Stimulated activated CD4-positive, alpha-beta T cell treated with anti-CD3 and anti-CD28 coated beads, Interleukin-15, amount 100 ng/mL, for 24 hours (primary cell): ENCODE data around the gene PREX1.
A peak's percentile ranks its signal among the peaks of the same experiment; 100 is the strongest.

Experiments used
- DNase-seq: peaks from one replicate; pipeline ENCODE4 v3.0.0-alpha.2; 2020

PREX1 gene

DNA sequence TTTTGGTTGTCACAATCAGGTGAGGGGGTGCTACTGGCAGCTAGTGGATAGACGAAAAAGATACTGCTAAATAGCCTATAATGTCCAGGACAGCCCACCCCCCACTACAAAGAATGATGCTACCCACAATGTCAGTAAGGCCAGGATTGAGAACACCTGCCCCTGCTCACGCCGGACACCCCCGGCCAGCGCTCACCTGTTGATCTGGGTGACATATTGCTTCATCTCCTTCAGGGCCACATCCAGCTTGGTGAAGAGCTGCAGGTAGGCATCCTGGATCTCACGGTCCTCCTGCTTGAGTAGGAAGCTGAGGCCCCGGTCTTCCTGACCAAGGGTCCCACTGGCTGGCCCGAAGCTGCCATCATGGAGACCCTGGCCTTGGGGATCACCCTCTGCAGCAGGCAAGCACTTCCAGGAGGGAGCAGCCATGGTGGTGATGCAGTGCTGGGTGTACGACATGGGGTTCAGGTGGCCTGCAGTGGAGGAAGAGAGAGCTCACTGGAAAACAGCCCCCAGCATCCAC is 178.6 kb downstream of the PREX1 start:
- no peak for DNase-seq

- no peak for DNase-seq
Observed at GRCh38 chr20:48648482-48649051, 179.2 kb downstream of the PREX1 start.

- no peak for DNase-seq
Observed at GRCh38 chr20:48647858-48648257, 179.9 kb downstream of the PREX1 start.

DNA sequence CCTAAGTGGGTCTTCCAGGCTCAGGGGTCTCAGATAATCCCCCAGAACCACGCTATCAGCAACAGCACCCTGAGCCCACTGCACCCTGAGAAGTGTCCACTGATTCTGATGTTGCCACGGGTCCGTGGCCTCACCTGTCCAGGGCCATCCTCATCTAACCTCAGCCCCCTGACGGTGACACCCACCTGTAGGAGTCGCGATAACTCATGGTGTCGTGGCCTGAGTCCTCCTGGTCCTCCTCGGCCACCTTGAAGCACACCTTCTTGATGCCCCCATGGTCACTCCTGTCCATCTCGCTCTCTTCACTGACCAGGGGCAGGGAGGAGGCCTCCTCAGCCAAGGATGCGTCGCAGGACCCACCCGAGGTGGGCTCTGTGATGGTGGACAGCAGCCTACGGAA is 182.1 kb downstream of the PREX1 start:
- DNase-seq, result no peak

DNA sequence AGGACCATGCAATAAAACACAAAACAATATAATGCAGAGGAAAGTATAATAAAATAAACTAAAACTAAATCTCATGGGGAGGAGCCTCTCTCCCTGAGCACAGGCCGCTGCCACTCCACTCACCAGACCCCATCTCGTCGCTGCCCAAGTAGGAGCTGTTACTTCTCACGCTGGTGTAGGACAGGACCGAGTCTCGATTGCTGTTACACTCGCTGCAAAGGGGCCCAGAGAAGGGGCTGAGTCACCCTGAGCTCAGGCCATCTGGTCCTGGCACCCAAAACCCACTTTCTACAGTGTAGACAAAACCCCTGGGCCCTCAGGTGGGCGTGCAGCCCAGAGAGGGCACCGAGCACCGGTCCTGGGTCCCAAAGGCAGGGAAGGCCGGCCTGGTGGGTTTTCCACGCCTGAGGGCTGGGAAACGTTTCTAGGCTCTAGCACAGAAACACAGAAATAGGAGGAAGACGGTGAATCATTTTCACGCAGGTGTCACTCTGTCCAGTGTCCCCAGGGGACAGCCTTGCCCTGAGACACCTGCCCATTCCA is 183.4 kb downstream of the PREX1 start:
- no peak for DNase-seq

- no peak for DNase-seq
Observed at GRCh38 chr20:48642105-48642880, 185.5 kb downstream of the PREX1 start.

DNA sequence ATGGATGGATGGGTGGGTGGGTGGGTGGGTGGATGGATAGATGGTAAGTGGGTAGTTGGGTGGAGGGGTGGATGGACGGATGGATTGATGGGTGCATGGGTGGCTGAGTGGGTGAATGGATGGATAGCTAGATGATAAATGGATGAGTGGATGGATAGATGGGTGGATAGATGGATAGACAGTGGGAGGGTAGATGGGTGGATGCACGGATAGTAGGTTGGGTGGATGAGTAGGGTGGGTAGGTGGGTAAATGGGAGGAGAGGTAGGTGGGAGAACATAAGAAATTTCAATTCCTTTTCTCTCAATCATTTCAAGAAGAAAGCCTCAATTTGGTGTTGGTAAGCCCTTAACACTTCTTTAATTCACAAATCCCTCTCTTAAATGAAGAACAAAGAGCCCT is 186.9 kb downstream of the PREX1 start:
- no peak for DNase-seq

GRCh38 chr20:48639899-48640298 is 187.9 kb downstream of the PREX1 start:
- DNase-seq, result no peak

DNA sequence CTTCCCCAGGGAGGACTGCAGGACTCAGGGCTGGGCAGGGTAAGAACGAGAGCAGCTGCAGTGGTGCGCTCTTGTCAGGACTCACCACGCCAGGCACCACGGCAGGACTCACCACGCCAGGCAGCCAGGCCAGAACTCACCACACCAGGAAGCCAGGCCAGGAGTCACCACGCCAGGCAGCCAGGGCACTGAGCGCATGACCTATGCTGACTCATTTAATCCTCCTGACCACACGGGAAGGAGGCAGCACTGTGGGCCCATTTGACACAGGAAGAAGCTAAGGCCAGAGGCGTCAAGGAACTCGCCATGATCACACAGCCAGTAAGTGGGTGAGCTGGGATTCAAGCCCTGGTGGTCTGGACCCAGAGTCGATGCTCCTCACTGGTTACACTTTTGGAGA is 189.3 kb downstream of the PREX1 start:
- DNase-seq, result no peak

DNA sequence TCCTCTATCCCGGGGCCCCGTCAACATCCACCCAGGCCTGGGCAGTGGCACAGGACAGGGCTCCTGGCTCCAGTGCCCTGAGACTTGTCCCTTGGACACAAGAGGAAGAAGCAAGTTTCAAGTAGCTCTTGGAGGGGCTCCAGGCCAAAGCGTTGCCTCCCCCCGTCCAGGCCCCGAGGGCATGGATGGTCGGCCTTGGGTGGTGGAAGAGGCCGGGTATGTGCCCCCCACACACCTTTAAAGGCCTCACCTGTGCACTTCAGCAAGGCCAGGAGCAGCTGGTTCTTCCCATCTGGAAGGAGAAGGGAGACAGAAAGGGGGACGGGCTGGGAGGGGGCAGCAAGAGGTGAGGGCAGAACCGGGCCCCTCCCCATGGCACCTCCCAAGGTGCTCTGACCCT is 190.3 kb downstream of the PREX1 start:
- no peak for DNase-seq

- no peak for DNase-seq
Observed at GRCh38 chr20:48636301-48636700, 191.5 kb downstream of the PREX1 start.

DNA sequence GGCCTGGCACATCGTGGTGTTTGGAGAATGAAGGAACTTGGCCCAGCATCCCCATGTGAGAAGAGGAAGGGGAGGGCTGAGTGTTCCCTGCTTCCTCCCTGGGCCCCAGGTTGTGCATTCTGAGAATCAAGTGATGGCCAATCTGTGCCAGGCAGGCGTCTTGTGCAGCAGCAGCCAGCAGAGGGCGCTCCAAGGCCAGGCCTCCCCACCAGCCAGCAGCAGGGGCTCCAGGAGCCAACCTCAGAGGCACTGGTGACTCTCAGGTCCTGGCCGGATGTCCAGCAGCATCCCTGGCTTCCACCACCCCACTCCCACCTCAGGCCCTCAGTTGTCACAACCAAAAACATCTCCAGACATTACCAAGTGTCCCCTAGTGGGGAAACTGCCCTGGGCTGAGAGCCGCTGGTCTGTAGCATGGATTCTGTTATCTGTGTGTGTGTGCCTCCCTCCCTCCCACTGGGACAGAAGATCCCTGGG is 192.0 kb downstream of the PREX1 start:
- DNase-seq, result peak; percentile 79

- DNase-seq, result no peak
Observed at GRCh38 chr20:48635361-48635760, 192.4 kb downstream of the PREX1 start.

DNA sequence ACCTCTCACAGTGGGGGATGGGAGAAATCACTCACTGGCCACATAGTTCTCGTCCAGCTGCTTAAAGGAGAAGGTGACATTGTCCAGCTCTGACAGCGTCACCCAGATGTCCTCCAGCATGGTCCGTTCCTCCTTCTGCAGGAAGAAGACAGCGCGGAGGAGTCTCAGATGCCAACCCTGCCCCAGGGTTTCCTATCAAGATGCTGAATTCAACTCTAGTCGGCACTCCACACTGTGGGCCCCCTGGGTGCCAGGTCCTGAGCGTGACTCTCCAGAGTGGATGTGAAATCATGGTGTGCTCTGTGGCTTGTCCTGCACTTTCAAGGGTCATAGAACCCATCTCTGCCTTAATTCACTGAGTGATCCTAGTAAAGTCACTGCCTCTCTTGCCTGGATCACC is 193.2 kb downstream of the PREX1 start:
- no peak for DNase-seq

DNA sequence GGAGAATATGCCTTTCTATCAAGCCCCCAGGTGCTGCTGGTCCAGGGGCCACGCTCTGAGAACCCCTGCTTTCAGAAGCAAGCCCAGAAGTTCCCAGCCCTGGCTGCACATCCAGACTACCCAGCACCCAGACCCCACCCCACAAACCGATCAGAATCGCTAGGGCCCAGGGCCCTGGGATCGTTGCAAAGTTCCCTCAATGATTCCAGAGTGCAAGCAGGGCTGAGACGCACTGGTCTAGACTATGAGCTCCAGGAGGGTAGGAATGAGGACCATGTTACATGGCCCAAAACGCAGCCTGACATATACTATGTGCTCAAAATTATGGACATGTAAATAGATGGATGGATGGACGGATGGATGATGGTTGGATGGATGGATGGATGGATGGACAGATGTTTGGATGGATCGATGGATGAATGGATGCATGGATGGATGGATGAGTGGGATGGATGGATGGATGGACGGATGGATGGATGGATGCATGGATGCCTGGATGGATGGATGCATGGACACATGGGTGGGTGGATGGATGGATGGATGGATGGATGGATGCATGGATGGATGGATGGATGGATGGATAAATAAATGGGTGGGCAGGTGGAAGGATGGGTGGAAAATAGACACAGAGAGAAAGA is 194.1 kb downstream of the PREX1 start:
- DNase-seq, result no peak

- no peak for DNase-seq
Observed at GRCh38 chr20:48632825-48633619, 194.8 kb downstream of the PREX1 start.

DNA sequence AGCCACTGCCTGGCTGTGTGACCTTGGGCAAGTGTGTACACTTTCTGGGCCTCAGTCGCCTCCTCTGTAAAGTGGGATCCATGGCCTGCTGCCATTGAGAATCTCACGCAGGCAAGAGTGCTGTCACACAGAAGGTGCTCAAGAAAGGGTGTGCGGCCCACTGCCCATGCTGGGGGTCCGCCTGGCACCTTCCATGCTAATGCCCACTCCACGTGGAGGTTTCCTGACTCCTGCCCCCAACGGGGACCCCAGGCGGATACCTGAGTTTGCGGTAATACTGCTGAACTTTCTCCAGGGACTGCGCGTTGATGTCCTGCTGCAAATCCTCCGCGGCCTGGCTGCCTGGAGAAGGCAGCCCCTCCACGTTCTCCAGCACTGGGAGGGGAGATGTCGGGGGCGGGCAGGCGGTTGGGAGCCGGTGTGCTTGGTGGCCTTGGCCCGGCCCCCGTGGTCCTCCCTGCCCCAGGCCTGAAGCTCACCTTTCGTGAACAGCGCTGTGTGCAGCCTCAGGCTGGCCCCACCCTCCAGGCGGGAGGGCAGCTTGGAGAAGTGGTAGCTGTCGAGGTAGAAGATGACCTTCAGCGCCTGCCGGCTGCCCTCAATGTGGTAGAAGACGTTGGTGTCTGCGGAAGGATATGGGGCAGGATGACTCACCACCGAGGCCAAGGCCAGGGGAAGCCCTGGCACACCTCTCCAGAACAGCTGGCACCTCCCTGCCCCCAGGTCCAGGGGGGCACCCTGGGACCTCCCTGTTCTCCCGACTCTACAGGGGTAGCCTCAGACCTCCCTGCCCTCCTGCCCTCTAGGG is 195.6 kb downstream of the PREX1 start:
- no peak for DNase-seq

GRCh38 chr20:48631114-48632016 is 196.4 kb downstream of the PREX1 start:
- no peak for DNase-seq

- DNase-seq, result no peak
Observed at GRCh38 chr20:48630342-48631075, 197.3 kb downstream of the PREX1 start.

GRCh38 chr20:48629960-48630315 is 197.9 kb downstream of the PREX1 start:
- DNase-seq, result no peak
